MCF 10A (cell line): ENCODE data around the gene FBXO3. TPM values are rescaled to one million over a fixed set of nuclear protein-coding genes. Genes with fewer than 3 reads are reported as not detected.
"Not testable (repeated sequence)": the region's sequence is repeated elsewhere in the genome, so short reads cannot be mapped to it uniquely, and the experiment has no call there.

Source experiments
- Bru-seq: library from RNA; stranded (reverse); fragments of 400-500 nt; gene quantifications from one replicate; lab custom pipeline; 2021; lab: Mats Ljungman, UMichigan
- BruChase-seq, 2 experiments: library from RNA; stranded (reverse); fragments of 400-500 nt; gene quantifications; one replicate each; lab custom pipeline; 2021; lab: Mats Ljungman, UMichigan
- BruUV-seq: library from RNA; stranded (reverse); fragments of 400-500 nt; replicated peaks from 2 replicates; lab custom pipeline; 2021; lab: Mats Ljungman, UMichigan
- CTCF ChIA-PET: fragments of 300-600 bp; sonication (Branson Sonifier 250); formaldehyde crosslinking; extraction: SDS; loops from one replicate; lab custom pipeline; 2021; ENCODE audit warnings: antibody characterized with exemption, inconsistent platforms; lab: Yijun Ruan, JAX
- POLR2A ChIA-PET: fragments of 300-600, 350-650 bp; sonication (Branson Sonifier 250); formaldehyde crosslinking; extraction: SDS; loops from one replicate; lab custom pipeline; 2020; ENCODE audit warnings: antibody characterized with exemption, inconsistent platforms; lab: Yijun Ruan, JAX
- DNase-seq: peaks from one replicate; pipeline ENCODE4 v3.0.0-alpha.2; 2018; ENCODE audit not compliant: unreplicated experiment
- H3K27ac Mint-ChIP-seq: one replicate; pipeline ENCODE4 v1.8.0; 2022; ENCODE audit warnings: mild to moderate bottlenecking, low read depth, mixed read lengths; ENCODE audit not compliant: unreplicated experiment
- H3K27me3 Mint-ChIP-seq: one replicate; pipeline ENCODE4 v1.8.0; 2022; ENCODE audit warnings: mixed read lengths; ENCODE audit not compliant: insufficient read depth, unreplicated experiment
- H3K36me3 Mint-ChIP-seq: one replicate; pipeline ENCODE4 v1.8.0; 2022; ENCODE audit warnings: mild to moderate bottlenecking, moderate library complexity, mixed read lengths; ENCODE audit not compliant: insufficient read depth, unreplicated experiment
- H3K4me1 Mint-ChIP-seq: one replicate; pipeline ENCODE4 v1.8.0; 2022; ENCODE audit warnings: mixed read lengths; ENCODE audit not compliant: insufficient read depth, unreplicated experiment
- H3K4me3 Mint-ChIP-seq: one replicate; pipeline ENCODE4 v1.8.0; 2022; ENCODE audit warnings: mild to moderate bottlenecking, moderate library complexity, mixed read lengths; ENCODE audit not compliant: unreplicated experiment
- H3K9me3 Mint-ChIP-seq: one replicate; pipeline ENCODE4 v1.8.0; 2022; ENCODE audit warnings: mixed read lengths; ENCODE audit not compliant: unreplicated experiment
- CTCF ChIP-seq: fragments of 200-600 bp; IDR thresholded peaks from one replicate; pipeline ENCODE4 v1.8.0; 2022; ENCODE audit warnings: antibody characterized with exemption, mild to moderate bottlenecking; ENCODE audit not compliant: unreplicated experiment
- intact Hi-C: fragments of 100-400 bp; cut with micrococcal nuclease; formaldehyde crosslinking; loops from 2 replicates; pipeline ENCODE4 v1.14.1; 2022
- long read RNA-seq: library from polyadenylated mRNA; stranded (forward); transcript quantifications from one replicate; pipeline ENCODE4 v2.0.0, GENCODE V29; 2022
- total RNA-seq: library from RNA; stranded (reverse); gene quantifications from 2 replicates; pipeline ENCODE4 v1.2.3, GENCODE V29; 2022

Gene FBXO3
- 20.1 and 22.7 TPM in 2 replicates for total RNA-seq
- percentile 82 among the genes with signal in this experiment for Bru-seq, nascent RNA
- percentile 83 among the genes with signal in this experiment for BruChase-seq, experiment 1, labeled RNA remaining after a 6-hour chase
- BruChase-seq, experiment 2, labeled RNA remaining after a 2-hour chase = percentile 83 among the genes with signal in this experiment
- long read RNA-seq, transcript FBXO3-201 (11 exons, 2,397 nt) = major isoform, 33 of 56 reads
- long read RNA-seq, partial matches to known transcripts = 3 of 56 reads
- long read RNA-seq, other reads (novel, unspliced or antisense) = 17 of 56 reads

- intact Hi-C loops = no loop called here
- POLR2A ChIA-PET = interaction anchor here (0.8 to 2.9 kb wide), 13 partner anchors 13 to 179 kb away, joined by 3 to 11 read pairs (median 4); partner anchors contain the start of gene CD59
- CTCF ChIA-PET = interaction anchor here (1.0 to 2.7 kb wide), 2 partner anchors 11 to 33 kb away, joined by 5 to 17 read pairs; no protein-coding TSS in a partner anchor
- DNase-seq = peak; percentile 85
- no peak for TF ChIP-seq CTCF
- H3K4me1 Mint-ChIP-seq = peaks cover 25% of the 10 kb centered on the region
- H3K27me3 Mint-ChIP-seq = no peaks in the 10 kb centered on the region
- no peaks in the 10 kb centered on the region for H3K9me3 Mint-ChIP-seq
- H3K27ac Mint-ChIP-seq = peak within 1 kb of the TSS; percentile 93
- H3K4me3 Mint-ChIP-seq = peak within 1 kb of the TSS; percentile 88
- BruUV-seq = TSS peak; percentile 30
- peaks cover 11% of the 10 kb centered on the region for H3K36me3 Mint-ChIP-seq
Observed at GRCh38 chr11:33773987-33774735, at the start of gene FBXO3. Gene FBXO3 (minus strand): TSS chr11:33774520. CDS start chr11:33774497, 23 bp downstream.

GRCh38 chr11:33822981-33823380 lies 48.7 kb upstream of the FBXO3 start:
- H3K9me3 Mint-ChIP-seq, POLR2A ChIA-PET, H3K4me1 Mint-ChIP-seq, H3K4me3 Mint-ChIP-seq, BruUV-seq, H3K36me3 Mint-ChIP-seq, H3K27ac Mint-ChIP-seq, DNase-seq, intact Hi-C loops: not testable (repeated sequence)
- peaks cover 14% of the 10 kb centered on the region for H3K27me3 Mint-ChIP-seq
- CTCF ChIA-PET = interaction anchor here (0.7 to 11.3 kb wide), 3 partner anchors 15 to 80 kb away, joined by 3 to 202 read pairs (median 3); no protein-coding TSS in a partner anchor

- no peak overlapping the region for H3K27ac Mint-ChIP-seq
Observed at GRCh38 chr11:33819278-33820035, 45.1 kb upstream of the FBXO3 start.

More at GRCh38 chr11:33819278-33820035, 45.1 kb upstream of the FBXO3 start:
- POLR2A ChIA-PET = interaction anchor here (0.5 to 1.0 kb wide), 2 partner anchors 9 to 13 kb away, joined by 3 to 5 read pairs; no protein-coding TSS in a partner anchor
- CTCF ChIA-PET = interaction anchor here (0.6 to 4.9 kb wide), 7 partner anchors 8 to 1948 kb away, joined by 4 to 53 read pairs (median 4); no protein-coding TSS in a partner anchor
- no TSS peak for BruUV-seq
- Mint-ChIP-seq H3K4me3 (no peak overlapping the region), H3K36me3 (no peaks in the 10 kb centered on the region), H3K9me3 (no peaks in the 10 kb centered on the region), H3K27me3 (peaks cover 19% of the 10 kb centered on the region), H3K4me1 (no peaks in the 10 kb centered on the region)
- intact Hi-C loops = no loop called here
- DNase-seq = no peak
- TF ChIP-seq CTCF = no peak
